Brain microvascular endothelial cell (primary cell): Measurements from ENCODE around the gene OR2V2.

Experiments used
- DNase-seq: peaks from one replicate; pipeline ENCODE4 v3.0.0-alpha.2; 2020
- H3K27ac ChIP-seq: fragments of 250-450 bp; sonication (Bioruptor Pico); 2 replicates; pipeline ENCODE4 v1.5.1; 2020; ENCODE audit warnings: mild to moderate bottlenecking, moderate library complexity
- H3K27me3 ChIP-seq: fragments of 250-450 bp; sonication (Bioruptor Pico); replicated peaks from 2 replicates; pipeline ENCODE4 v1.5.1; 2020; ENCODE audit warnings: mild to moderate bottlenecking
- H3K36me3 ChIP-seq: fragments of 250-450 bp; sonication (Bioruptor Pico); replicated peaks from 2 replicates; pipeline ENCODE4 v1.5.1; 2020; ENCODE audit warnings: mild to moderate bottlenecking
- H3K4me3 ChIP-seq: 2 replicates; pipeline ENCODE4 v1.5.1; 2011; ENCODE audit warnings: low read depth, mild to moderate bottlenecking, control low read depth, low read length, moderate library complexity
- in situ Hi-C: cut with HindIII; loops from 2 replicates; pipeline ENCODE4 v1.10.0; 2017; ENCODE audit warnings: low sequenced_read_pairs, low pct_ligation_motif_present
- TF ChIP-seq, protein P1 (sequence below): IDR thresholded peaks from 2 replicates; pipeline ENCODE4 v1.5.1; 2011; ENCODE audit warnings: low read depth, mild to moderate bottlenecking, moderate library complexity, low read length, control low read depth, inconsistent platforms; ENCODE audit errors: missing control alignments

The OR2V2 gene

DNA sequence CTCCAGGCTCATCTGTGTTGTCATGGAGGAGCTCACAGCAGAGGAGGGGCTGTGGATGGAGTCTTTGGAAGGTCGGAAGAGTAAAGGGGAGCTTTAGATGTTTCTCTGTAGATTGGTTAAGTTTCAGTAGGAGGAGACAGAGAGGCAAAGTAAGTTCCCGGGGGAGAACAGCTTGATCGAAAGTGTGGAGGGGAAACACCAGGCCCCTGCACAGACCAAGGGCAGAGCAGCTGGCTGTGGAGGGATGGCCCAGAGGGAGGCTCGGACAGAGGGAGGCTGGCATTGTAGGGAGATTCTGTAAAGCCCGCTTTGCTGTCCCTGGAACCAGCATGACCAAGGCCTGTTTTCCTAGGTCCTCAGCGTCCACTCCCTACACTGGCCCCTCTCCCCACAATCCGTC is 5.3 kb upstream of the OR2V2 start:
- DNase-seq, result no peak
- in situ Hi-C loops, result no loop called here

GRCh38 chr5:181145133-181145532 is 2.3 kb upstream of the OR2V2 start:
- Histone ChIP-seq H3K4me3 (no peak overlapping the region), H3K36me3 (no peaks in the 10 kb centered on the region), H3K27ac (no peak overlapping the region), H3K27me3 (no peaks in the 10 kb centered on the region)
- in situ Hi-C loops, result no loop called here
- no peak for DNase-seq
- TF ChIP-seq, protein P1, sequence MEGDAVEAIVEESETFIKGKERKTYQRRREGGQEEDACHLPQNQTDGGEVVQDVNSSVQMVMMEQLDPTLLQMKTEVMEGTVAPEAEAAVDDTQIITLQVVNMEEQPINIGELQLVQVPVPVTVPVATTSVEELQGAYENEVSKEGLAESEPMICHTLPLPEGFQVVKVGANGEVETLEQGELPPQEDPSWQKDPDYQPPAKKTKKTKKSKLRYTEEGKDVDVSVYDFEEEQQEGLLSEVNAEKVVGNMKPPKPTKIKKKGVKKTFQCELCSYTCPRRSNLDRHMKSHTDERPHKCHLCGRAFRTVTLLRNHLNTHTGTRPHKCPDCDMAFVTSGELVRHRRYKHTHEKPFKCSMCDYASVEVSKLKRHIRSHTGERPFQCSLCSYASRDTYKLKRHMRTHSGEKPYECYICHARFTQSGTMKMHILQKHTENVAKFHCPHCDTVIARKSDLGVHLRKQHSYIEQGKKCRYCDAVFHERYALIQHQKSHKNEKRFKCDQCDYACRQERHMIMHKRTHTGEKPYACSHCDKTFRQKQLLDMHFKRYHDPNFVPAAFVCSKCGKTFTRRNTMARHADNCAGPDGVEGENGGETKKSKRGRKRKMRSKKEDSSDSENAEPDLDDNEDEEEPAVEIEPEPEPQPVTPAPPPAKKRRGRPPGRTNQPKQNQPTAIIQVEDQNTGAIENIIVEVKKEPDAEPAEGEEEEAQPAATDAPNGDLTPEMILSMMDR, result no peak

More for the DNA sequence above, 5.3 kb upstream of the OR2V2 start:
- Histone ChIP-seq H3K4me3 (no peak overlapping the region), H3K27me3 (no peaks in the 10 kb centered on the region), H3K36me3 (no peaks in the 10 kb centered on the region), H3K27ac (no peak overlapping the region)
- TF ChIP-seq, protein P1, result no peak

DNA sequence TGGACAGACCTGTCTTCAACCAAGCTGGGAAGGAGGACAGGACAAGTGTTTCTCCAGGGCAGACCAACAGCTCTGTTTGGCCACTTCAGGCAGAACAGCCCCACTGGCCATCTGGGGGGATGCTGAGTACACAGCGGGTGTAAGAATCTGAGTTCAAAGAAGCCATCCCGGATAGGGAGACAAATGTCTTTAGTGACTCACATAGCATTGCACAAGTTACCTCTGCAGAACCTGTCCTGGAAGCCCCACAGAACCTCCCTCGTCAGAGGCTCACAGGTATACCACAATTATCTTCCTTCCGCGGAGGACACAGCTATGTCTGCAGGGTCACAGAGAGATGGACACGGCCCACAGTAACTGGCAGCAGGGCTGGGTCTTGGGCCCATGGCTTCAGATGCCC is 2.0 kb downstream of the OR2V2 start:
- DNase-seq, result no peak
- Histone ChIP-seq H3K27ac (no peak overlapping the region), H3K27me3 (no peaks in the 10 kb centered on the region), H3K36me3 (no peaks in the 10 kb centered on the region), H3K4me3 (no peak overlapping the region)
- in situ Hi-C loops, result no loop called here
- TF ChIP-seq, protein P1, result no peak

DNA sequence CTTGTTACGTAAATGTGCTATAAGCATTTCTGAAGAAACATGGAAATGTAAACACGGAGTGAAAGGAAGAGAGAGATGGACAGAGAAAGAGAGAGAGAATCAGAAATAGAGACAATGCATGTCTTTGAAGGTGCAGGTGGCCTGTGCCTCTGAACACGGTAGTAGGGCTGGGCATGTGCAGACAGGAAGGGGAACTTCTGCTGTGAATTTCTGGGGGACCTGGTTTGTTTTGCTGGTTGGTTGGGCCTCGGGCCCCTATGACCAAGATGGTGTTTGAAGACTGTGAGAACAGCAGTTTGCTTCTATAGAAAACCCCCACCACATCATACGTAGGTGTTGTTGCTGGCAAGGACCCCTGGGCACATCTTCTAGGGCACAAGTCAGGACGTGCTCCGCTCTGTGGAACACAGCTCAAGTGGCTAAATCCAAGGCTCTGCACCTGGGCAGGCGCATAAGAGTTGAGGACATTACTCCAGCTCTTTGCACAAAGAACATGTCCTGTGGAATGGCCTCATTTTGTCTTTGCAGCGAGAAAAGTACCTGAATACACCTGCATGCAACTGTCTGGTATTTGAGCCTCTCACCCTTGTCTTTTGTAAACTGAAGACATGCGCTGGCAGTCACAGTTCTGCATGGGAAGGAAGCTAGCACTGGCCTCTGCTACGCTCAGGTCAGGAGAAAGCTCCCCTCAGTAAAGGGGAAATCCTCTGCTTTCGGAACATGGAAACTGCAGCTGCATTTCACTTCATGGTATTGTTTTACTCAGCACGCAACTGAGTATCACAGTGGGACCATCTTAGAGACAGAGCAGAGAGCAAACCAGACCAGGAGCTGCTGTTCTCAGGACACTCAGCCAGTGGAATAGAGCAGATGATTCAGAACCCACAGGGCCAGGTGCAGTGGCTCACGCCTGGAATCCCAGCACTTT is 2.7 kb downstream of the OR2V2 start:
- H3K36me3 ChIP-seq, result no peaks in the 10 kb centered on the region
- H3K4me3 ChIP-seq, result no peak overlapping the region
- DNase-seq, result no peak
- in situ Hi-C loops, result no loop called here
- H3K27ac ChIP-seq, result no peak overlapping the region
- TF ChIP-seq, protein P1, result no peak
- no peaks in the 10 kb centered on the region for H3K27me3 ChIP-seq

- in situ Hi-C loops, result no loop called here
- no peak for DNase-seq
- H3K27me3 ChIP-seq, result no peaks in the 10 kb centered on the region
- no peaks in the 10 kb centered on the region for H3K36me3 ChIP-seq
- H3K27ac ChIP-seq, result no peak overlapping the region
- TF ChIP-seq, protein P1, result no peak
- no peak overlapping the region for H3K4me3 ChIP-seq
These were observed 3.8 kb downstream of the OR2V2 start for GRCh38 chr5:181151146-181151545.
